Skin of body (tissue), 2 donors: ENCODE measurements around the gene CDC42BPB. TPM values are rescaled to one million over a fixed set of nuclear protein-coding genes. Genes with fewer than 3 reads are reported as not detected.

Experiments used
- DNase-seq: peaks from one replicate; lab custom pipeline; 2025; lab: John Stamatoyannopoulos, UW
- total RNA-seq: library from RNA; depleted of rRNA; stranded (reverse); fragments of >200 nt; gene quantifications from one replicate; pipeline ENCODE4 v1.2.3, GENCODE V29; 2014

Gene CDC42BPB
- total RNA-seq, 1 donor from 2014 or later, result 61.6 TPM

GRCh38 chr14:102915292-102916110 lies 141.8 kb downstream of the CDC42BPB start:
- no peak for DNase-seq

- no peak for DNase-seq
Measured at GRCh38 chr14:102914474-102915291, 142.7 kb downstream of the CDC42BPB start.

GRCh38 chr14:102913341-102914211 lies 143.8 kb downstream of the CDC42BPB start:
- DNase-seq, result no peak

DNA sequence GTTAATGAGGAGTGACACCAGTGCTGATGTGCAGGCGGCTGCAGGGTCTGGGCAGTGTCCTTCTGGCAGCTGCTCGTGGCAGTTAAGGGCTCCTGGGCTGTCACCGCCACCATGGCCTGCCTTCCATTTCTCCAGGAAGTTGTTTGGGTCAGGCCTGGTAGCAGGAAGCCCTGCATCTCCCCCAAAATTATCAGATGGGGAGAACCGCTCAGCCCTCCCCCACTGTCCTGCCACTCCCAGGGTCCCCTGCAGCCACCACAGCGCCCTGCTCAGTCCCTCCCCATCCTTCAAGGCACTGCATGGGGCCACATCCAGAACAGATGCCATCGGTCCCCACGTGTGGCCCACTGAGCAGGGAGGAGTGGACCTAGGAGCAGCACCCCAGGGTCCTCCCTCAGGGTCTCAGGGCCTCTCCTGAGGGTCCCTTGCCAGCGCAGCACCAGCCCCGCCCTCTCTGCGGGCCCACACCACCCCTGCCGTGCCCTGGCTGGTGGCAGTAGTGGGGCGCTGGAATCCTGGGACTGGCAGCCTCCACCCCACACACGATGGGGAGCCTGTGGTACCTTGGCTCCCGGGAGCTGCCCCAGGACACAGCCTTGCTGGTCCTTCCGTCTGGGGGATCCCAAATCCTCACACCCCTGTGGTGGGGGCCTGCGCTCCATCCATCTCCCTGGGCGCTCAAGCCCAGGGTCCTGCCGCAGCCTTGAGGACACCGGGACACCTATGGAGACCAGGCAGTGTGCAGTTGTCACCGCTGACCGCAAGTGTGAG lies 145.2 kb downstream of the CDC42BPB start:
- no peak for DNase-seq

GRCh38 chr14:102911541-102911951 lies 145.8 kb downstream of the CDC42BPB start:
- DNase-seq, result no peak

- DNase-seq, result no peak
Measured at GRCh38 chr14:102910442-102910841, 146.9 kb downstream of the CDC42BPB start.

- no peak for DNase-seq
Measured at GRCh38 chr14:102909911-102910310, 147.4 kb downstream of the CDC42BPB start.

GRCh38 chr14:102909462-102909861 lies 147.9 kb downstream of the CDC42BPB start:
- no peak for DNase-seq

GRCh38 chr14:102908766-102909455 lies 148.4 kb downstream of the CDC42BPB start:
- no peak for DNase-seq

GRCh38 chr14:102907980-102908730 lies 149.2 kb downstream of the CDC42BPB start:
- DNase-seq, result no peak

- no peak for DNase-seq
Measured at GRCh38 chr14:102907303-102907844, 150.0 kb downstream of the CDC42BPB start.

DNA sequence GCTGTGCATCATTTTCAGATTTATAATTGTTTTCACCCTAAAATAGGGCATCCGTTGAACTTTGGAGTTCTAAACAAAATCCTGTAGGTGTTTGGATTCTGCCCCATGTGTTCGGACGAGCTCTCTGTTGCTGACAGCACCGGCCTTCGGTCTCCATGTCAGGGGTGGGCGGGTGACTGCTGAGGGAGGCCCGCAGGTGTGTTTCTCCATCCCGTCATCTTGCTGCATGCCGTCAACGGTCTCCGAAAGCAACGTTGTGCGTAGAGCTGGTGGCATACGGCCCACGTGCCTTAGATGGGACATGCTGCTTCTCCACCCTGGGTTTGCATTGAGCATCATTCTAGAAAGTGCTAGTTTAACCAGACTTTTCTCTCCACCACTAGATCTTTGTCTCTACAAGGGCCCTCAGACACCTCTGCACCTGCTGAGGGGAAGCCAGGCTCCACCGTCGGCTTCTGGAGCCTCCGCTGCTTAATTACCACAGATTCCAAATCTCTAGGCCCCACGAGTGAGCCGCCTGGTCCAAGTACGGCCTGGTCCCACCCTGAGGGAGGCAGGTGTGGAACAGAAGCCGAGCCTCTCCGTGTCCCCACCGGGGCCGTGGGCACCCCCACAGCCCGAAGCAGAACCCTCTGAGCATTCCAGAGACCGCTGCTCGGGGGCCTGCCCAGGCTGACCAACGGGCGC lies 150.6 kb downstream of the CDC42BPB start:
- DNase-seq, result no peak

DNA sequence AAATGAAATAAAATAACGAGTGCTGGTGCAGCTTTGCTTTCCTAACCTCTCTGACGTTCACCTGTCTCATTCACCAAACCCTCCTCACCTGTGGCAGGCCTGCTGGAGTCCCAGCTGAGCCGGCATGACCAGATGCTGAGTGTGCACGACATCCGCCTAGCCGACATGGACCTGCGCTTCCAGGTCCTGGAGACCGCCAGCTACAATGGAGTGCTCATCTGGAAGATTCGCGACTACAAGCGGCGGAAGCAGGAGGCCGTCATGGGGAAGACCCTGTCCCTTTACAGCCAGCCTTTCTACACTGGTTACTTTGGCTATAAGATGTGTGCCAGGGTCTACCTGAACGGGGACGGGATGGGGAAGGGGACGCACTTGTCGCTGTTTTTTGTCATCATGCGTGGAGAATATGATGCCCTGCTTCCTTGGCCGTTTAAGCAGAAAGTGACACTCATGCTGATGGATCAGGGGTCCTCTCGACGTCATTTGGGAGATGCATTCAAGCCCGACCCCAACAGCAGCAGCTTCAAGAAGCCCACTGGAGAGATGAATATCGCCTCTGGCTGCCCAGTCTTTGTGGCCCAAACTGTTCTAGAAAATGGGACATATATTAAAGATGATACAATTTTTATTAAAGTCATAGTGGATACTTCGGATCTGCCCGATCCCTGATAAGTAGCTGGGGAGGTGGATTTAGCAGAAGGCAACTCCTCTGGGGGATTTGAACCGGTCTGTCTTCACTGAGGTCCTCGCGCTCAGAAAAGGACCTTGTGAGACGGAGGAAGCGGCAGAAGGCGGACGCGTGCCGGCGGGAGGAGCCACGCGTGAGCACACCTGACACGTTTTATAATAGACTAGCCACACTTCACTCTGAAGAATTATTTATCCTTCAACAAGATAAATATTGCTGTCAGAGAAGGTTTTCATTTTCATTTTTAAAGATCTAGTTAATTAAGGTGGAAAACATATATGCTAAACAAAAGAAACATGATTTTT lies 151.9 kb downstream of the CDC42BPB start:
- no peak for DNase-seq

GRCh38 chr14:102903889-102904512 lies 153.3 kb downstream of the CDC42BPB start:
- DNase-seq, result no peak

DNA sequence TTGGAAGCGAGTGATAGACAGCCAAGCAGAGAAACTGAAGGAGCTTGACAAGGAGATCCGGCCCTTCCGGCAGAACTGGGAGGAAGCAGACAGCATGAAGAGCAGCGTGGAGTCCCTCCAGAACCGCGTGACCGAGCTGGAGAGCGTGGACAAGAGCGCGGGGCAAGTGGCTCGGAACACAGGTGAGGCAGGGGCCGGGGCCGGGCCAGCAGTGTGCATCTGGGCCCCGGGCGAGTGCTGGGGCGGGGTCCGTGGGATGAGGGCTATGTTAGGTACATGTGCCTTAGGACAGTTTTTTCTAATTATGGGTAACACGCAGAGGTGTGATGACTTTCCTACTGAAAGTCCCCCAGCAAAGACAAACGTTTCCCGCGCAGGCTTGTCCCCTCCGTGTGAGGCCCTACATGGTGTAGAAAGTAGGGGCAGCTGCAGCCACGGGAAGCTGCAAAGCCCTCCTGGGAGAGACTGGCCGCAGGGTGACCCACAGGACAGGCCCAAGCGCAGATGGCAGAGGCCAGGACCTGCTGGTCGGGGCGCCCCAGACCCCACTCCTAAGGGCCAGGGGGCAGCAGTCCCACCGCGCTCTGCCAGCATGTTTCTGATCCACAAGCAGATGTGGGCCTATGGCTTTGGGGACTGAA lies 154.0 kb downstream of the CDC42BPB start:
- no peak for DNase-seq

DNA sequence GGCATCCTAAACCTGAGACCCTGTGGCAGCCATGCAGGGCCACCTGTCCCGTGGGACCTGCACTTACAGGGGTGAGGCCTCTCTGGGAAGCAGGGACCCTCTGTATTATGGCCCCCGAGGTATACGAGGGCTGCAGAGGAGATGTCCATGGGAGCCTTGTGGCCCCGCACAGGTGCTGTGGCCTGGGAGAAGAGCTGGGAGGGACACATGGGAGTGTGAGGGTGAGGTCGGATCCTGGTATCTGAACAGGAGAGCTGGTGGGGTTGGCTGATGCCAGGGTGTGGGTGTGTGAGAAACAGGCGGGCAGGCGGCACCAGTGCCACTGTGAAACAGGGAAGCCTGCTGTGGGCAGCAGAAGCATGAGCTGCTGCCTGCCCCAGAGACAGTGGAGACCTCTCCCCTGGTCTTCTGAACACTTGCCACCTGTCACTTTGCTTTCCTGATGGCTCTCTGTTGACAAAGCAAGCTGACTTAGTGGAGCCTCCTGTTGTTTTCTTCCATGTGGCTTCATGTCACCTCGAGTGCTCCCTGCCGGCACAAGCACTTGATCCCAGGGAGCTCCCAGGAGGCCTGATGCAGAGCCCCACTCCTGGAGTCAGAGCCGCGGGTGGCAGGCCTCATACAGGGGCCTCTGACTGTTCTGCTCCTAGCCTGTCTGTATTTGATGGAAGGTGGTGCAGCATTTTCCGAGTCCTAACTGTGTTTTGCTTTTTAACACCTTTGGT lies 154.7 kb downstream of the CDC42BPB start:
- DNase-seq, result no peak
